Panc1 (cell line): ENCODE measurements around the gene SH3BP5. TPM values are rescaled to one million over a fixed set of nuclear protein-coding genes. Genes with fewer than 3 reads are reported as not detected.

Experiments
- ATAC-seq: fragments of 200-7000 bp; cut with Tn5 transposase; 2 replicates; pipeline ENCODE4 v1.9.1; 2020; ENCODE audit warnings: mild to moderate bottlenecking, moderate library complexity
- BruUV-seq: library from RNA; stranded (reverse); fragments of 400-500 nt; replicated peaks from 2 replicates; lab custom pipeline; 2021; lab: Mats Ljungman, UMichigan
- CTCF ChIA-PET: fragments of 300-600 bp; sonication (Branson Sonifier 250); formaldehyde crosslinking; loops from one replicate; lab custom pipeline; 2022; ENCODE audit warnings: antibody characterized with exemption; lab: Charles Lee
- POLR2A ChIA-PET: fragments of 300-600 bp; sonication (Branson Sonifier 250); formaldehyde crosslinking; loops from one replicate; lab custom pipeline; 2022; ENCODE audit warnings: antibody characterized with exemption; lab: Charles Lee
- DNase-seq: peaks from one replicate; pipeline ENCODE4 v3.0.0-alpha.2; 2010; ENCODE audit warnings: low read depth, low spot score
- H3K27ac ChIP-seq: 2 replicates; pipeline ENCODE4 v1.5.1; 2011; ENCODE audit warnings: mild to moderate bottlenecking, low read length, inconsistent platforms
- H3K27me3 ChIP-seq: fragments of 200-500 bp; sonication (Bioruptor generic); 2 replicates; pipeline ENCODE4 v1.6.0; 2014; ENCODE audit warnings: low read length, inconsistent platforms; ENCODE audit not compliant: control insufficient read depth, insufficient read depth
- H3K36me3 ChIP-seq: fragments of 200-500 bp; sonication (Bioruptor generic); 2 replicates; pipeline ENCODE4 v1.5.1; 2014; ENCODE audit warnings: inconsistent platforms, mild to moderate bottlenecking, low read length, moderate library complexity; ENCODE audit not compliant: control insufficient read depth, insufficient read depth
- H3K4me1 ChIP-seq: 2 replicates; pipeline ENCODE4 v1.5.1; 2011; ENCODE audit warnings: inconsistent platforms, mild to moderate bottlenecking, low read length, moderate library complexity; ENCODE audit not compliant: control insufficient read depth, insufficient read depth
- H3K4me3 ChIP-seq, 2 experiments: 2 replicates each; pipeline ENCODE4 v1.5.1; 2011 to 2012; ENCODE audit warnings: low read depth in 2 of 2, low read length in 2 of 2, mild to moderate bottlenecking in 2 of 2, inconsistent platforms in 1 of 2, moderate library complexity in 1 of 2
- H3K9me3 ChIP-seq: fragments of 200-500 bp; sonication (Bioruptor generic); 2 replicates; pipeline ENCODE4 v1.5.1; 2014; ENCODE audit warnings: low read depth, mild to moderate bottlenecking, inconsistent platforms, low read length, moderate library complexity; ENCODE audit not compliant: control insufficient read depth, insufficient read depth
- POLR2AphosphoS5 ChIP-seq: IDR thresholded peaks from 2 replicates; pipeline ENCODE4 v1.6.1; 2012; ENCODE audit warnings: mild to moderate bottlenecking, low read depth, low read length, moderate library complexity
- SIN3A ChIP-seq: IDR thresholded peaks from 2 replicates; pipeline ENCODE4 v1.6.1; 2012; ENCODE audit warnings: low read depth, mild to moderate bottlenecking, low read length, moderate library complexity, borderline replicate concordance; ENCODE audit not compliant: insufficient read depth
- TCF7L2 ChIP-seq: IDR thresholded peaks from 2 replicates; pipeline ENCODE4 v1.6.1; 2011; ENCODE audit warnings: mild to moderate bottlenecking, low read depth, low read length, inconsistent platforms
- in situ Hi-C: cut with HindIII; loops from 2 replicates; pipeline ENCODE4 v1.10.0; 2016; ENCODE audit warnings: low sequenced_read_pairs, low pct_unique_long_range_greater_than_20kb
- intact Hi-C: fragments of 100-400 bp; cut with micrococcal nuclease; formaldehyde crosslinking; loops from one replicate; pipeline ENCODE4 v1.10.0; 2022; ENCODE audit not compliant: unreplicated experiment
- total RNA-seq: library from RNA; stranded (reverse); gene quantifications from one replicate; pipeline ENCODE4 v1.2.1, GENCODE V29; 2021; ENCODE audit not compliant: unreplicated experiment
- TF ChIP-seq, protein P1 (sequence below), 2 experiments: IDR thresholded peaks; 2 replicates each; pipeline ENCODE4 v1.6.1; 2011 to 2012; ENCODE audit warnings: low read depth in 2 of 2, control low read depth in 1 of 2, low read length in 1 of 2, mild to moderate bottlenecking in 1 of 2, moderate library complexity in 1 of 2; ENCODE audit not compliant: insufficient read depth in 1 of 2
- TF ChIP-seq, protein P2 (sequence below): fragments of 450-650 bp; IDR thresholded peaks from 2 replicates; pipeline ENCODE4 v1.5.1; 2017; ENCODE audit warnings: mild to moderate bottlenecking

The SH3BP5 gene
- total RNA-seq, 1 experiment from 2014 or later: 12.0 TPM

DNA sequence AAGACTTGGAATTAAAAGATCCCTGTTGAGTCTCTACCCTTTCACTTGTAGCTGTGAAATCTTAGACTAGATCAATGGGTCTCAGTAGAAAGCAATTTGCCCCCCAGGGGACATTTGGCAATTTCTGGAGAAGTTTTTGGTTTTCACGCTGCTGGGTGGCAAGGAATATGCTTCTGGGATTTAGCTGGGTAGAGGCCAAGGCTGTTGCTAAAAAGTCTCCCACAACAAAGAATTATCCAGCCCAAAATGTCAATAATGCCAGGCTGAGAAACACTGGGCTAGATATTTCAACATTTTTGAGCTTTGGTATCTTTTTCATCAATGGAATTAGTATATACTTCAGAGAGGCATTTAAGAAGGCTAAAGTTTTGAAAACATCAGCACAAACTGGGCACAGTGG, 117.6 kb downstream of the SH3BP5 start:
- in situ Hi-C loops: no loop called here
- intact Hi-C loops: no loop called here
- POLR2A ChIA-PET: no interaction called here
- no TSS peak for BruUV-seq
- Histone ChIP-seq H3K27me3 (no peaks in the 10 kb centered on the region), H3K4me3 (no peak overlapping the region), H3K27ac (no peak overlapping the region), H3K9me3 (no peaks in the 10 kb centered on the region), H3K36me3 (peaks cover 24% of the 10 kb centered on the region), H3K4me1 (no peaks in the 10 kb centered on the region)
- TF ChIP-seq, protein P1, sequence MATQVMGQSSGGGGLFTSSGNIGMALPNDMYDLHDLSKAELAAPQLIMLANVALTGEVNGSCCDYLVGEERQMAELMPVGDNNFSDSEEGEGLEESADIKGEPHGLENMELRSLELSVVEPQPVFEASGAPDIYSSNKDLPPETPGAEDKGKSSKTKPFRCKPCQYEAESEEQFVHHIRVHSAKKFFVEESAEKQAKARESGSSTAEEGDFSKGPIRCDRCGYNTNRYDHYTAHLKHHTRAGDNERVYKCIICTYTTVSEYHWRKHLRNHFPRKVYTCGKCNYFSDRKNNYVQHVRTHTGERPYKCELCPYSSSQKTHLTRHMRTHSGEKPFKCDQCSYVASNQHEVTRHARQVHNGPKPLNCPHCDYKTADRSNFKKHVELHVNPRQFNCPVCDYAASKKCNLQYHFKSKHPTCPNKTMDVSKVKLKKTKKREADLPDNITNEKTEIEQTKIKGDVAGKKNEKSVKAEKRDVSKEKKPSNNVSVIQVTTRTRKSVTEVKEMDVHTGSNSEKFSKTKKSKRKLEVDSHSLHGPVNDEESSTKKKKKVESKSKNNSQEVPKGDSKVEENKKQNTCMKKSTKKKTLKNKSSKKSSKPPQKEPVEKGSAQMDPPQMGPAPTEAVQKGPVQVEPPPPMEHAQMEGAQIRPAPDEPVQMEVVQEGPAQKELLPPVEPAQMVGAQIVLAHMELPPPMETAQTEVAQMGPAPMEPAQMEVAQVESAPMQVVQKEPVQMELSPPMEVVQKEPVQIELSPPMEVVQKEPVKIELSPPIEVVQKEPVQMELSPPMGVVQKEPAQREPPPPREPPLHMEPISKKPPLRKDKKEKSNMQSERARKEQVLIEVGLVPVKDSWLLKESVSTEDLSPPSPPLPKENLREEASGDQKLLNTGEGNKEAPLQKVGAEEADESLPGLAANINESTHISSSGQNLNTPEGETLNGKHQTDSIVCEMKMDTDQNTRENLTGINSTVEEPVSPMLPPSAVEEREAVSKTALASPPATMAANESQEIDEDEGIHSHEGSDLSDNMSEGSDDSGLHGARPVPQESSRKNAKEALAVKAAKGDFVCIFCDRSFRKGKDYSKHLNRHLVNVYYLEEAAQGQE (IDR thresholded peaks at IDR 0.05; ENCODE audit: insufficient read depth in 1 of 2, low read depth in 2 of 2, low read length in 1 of 2): no peak
- TF ChIP-seq SIN3A (no peak), POLR2AphosphoS5 (no peak), TCF7L2 (no peak)
- TF ChIP-seq, protein P2, sequence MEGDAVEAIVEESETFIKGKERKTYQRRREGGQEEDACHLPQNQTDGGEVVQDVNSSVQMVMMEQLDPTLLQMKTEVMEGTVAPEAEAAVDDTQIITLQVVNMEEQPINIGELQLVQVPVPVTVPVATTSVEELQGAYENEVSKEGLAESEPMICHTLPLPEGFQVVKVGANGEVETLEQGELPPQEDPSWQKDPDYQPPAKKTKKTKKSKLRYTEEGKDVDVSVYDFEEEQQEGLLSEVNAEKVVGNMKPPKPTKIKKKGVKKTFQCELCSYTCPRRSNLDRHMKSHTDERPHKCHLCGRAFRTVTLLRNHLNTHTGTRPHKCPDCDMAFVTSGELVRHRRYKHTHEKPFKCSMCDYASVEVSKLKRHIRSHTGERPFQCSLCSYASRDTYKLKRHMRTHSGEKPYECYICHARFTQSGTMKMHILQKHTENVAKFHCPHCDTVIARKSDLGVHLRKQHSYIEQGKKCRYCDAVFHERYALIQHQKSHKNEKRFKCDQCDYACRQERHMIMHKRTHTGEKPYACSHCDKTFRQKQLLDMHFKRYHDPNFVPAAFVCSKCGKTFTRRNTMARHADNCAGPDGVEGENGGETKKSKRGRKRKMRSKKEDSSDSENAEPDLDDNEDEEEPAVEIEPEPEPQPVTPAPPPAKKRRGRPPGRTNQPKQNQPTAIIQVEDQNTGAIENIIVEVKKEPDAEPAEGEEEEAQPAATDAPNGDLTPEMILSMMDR: no peak
- no peak for ATAC-seq
- DNase-seq: no peak
- CTCF ChIA-PET: interaction anchor here (0.7 kb wide), 1 partner anchor 133 kb away, joined by 4 read pairs; no protein-coding TSS in a partner anchor

- POLR2A ChIA-PET: interaction anchor here (0.6 kb wide), 1 partner anchor 189 kb away, joined by 3 read pairs; no protein-coding TSS in a partner anchor
- Histone ChIP-seq H3K4me3 (no peak overlapping the region), H3K27me3 (no peaks in the 10 kb centered on the region), H3K27ac (no peak overlapping the region), H3K36me3 (peaks cover 11% of the 10 kb centered on the region), H3K4me1 (peaks cover 5% of the 10 kb centered on the region), H3K9me3 (no peaks in the 10 kb centered on the region)
- ATAC-seq (no peak), DNase-seq (no peak)
- TF ChIP-seq, protein P2: no peak
- TF ChIP-seq POLR2AphosphoS5 (no peak), TCF7L2 (no peak), SIN3A (no peak)
- TF ChIP-seq, protein P1 (IDR thresholded peaks at IDR 0.05; ENCODE audit: insufficient read depth in 1 of 2, low read depth in 2 of 2, low read length in 1 of 2): no peak
- BruUV-seq: no TSS peak
- CTCF ChIA-PET: no interaction called here
- in situ Hi-C loops (no loop called here), intact Hi-C loops (no loop called here)
Observed at GRCh38 chr3:15211937-15212336, 120.4 kb downstream of the SH3BP5 start.
